Esophagus squamous epithelium (tissue), 5 donors: ENCODE results near the gene PTPN20. TPM values are rescaled to one million over a fixed set of nuclear protein-coding genes. Genes with fewer than 3 reads are reported as not detected.

ENCODE experiments used
- DNase-seq: peaks from one replicate; lab custom pipeline; 2025; lab: John Stamatoyannopoulos, UW
- H3K27ac ChIP-seq, 4 donors: fragments of 200-600 bp; sonication (generic); one replicate each; pipeline ENCODE4 v1.5.1; 2016 to 2019; ENCODE audit warnings: mild to moderate bottlenecking in 1 of 4
- H3K27me3 ChIP-seq, 4 donors: fragments of 200-600 bp; sonication (generic); 1 replicate in 3 of 4; 2 replicates in 1 of 4; pipeline versions ENCODE4 v1.5.1 to v1.6.0; 2017 to 2021; ENCODE audit warnings: antibody characterized with exemption in 1 of 4
- H3K36me3 ChIP-seq, 3 donors: fragments of 200-600 bp; sonication (generic); one replicate each; pipeline ENCODE4 v1.5.1; 2016 to 2019
- H3K4me1 ChIP-seq, 3 donors: fragments of 200-600 bp; sonication (generic); one replicate each; pipeline ENCODE4 v1.5.1; 2017 to 2019
- H3K4me3 ChIP-seq, 4 donors: fragments of 200-600 bp; sonication (generic); 1 replicate in 3 of 4; 2 replicates in 1 of 4; pipeline ENCODE4 v1.5.1; 2016 to 2019; ENCODE audit warnings: mild to moderate bottlenecking in 2 of 4, moderate library complexity in 1 of 4
- H3K9me3 ChIP-seq, 3 donors: fragments of 200-600 bp; sonication (generic); one replicate each; pipeline ENCODE4 v1.5.1; 2016 to 2019
- CTCF ChIP-seq, 6 experiments: fragments of 450-650 bp in 4 of 6; fragments of 200-600 bp in 2 of 6; sonication (generic) in 2 of 6; IDR thresholded peaks; one replicate each; pipeline ENCODE4 v1.5.1; 2016 to 2019; ENCODE audit warnings: antibody characterized with exemption in 6 of 6, mild to moderate bottlenecking in 4 of 6, moderate library complexity in 4 of 6
- POLR2A ChIP-seq, 4 donors: fragments of 450-650 bp; IDR thresholded peaks; one replicate each; pipeline ENCODE4 v1.6.1; 2017; ENCODE audit warnings: antibody characterized with exemption in 4 of 4, mild to moderate bottlenecking in 4 of 4, moderate library complexity in 3 of 4
- WGBS, 2 donors: methylation state at CpG; one replicate each; pipeline ENCODE4 v1.1.5; 2018; 5-methylcytosine and 5-hydroxymethylcytosine counted together
- intact Hi-C: fragments of 100-400 bp; cut with DNase I; formaldehyde crosslinking; loops from one replicate; pipeline ENCODE4 v1.15.0; 2022
- total RNA-seq, 4 donors: library from RNA; depleted of rRNA; stranded (reverse); fragments of >200 nt; gene quantifications; one replicate each; pipeline ENCODE4 v1.1.0, GENCODE V29; 2016
- donor health status: DM: yes; HTN: yes; CAD: no.

The PTPN20 gene
- total RNA-seq, 4 donors from 2014 or later = 1.8 to 7.5 (median 5.0) TPM

DNA sequence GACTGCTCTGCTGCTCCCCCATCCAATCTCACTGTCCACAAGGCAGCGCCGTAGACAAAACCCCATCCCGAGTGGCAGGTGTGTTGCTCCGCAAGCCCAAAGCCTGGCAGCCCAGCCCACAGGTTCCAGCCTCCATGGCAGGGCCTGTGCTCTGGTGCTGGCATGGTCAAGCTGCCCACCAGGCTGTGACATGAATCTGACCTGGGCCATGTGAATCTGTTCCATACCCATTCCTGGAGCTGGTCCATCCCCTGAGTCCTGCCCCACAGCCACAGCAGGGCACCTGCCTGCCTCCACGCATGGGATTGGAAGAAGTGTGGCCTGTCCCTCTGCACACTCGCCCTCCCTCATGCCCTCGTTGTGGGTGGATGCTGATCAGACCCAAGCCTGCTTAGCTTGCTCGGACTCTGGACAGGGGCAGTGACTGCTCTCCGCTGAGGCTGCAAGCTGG lies 128.8 kb downstream of the PTPN20 start:
- Histone ChIP-seq H3K4me3 (no peak overlapping the region), H3K36me3 (no peaks in the 10 kb centered on the region), H3K9me3 (no peaks in the 10 kb centered on the region), H3K27ac (no peak overlapping the region), H3K27me3 (peaks cover 0 to 7% (median 0%) of the 10 kb centered on the region in 4 donors), H3K4me1 (no peaks in the 10 kb centered on the region)
- TF ChIP-seq POLR2A (IDR thresholded peaks at IDR 0.05) (no peak), CTCF (IDR thresholded peaks at IDR 0.05) (no peak)
- DNase-seq = no peak
- intact Hi-C loops = no loop called here
- 84% methylated on average over 8 of the region's 9 CpGs; no CpG with 5 or more reads in 1 of the 2 donors for WGBS, 2 donors

- Histone ChIP-seq H3K4me1 (no peaks in the 10 kb centered on the region), H3K9me3 (no peaks in the 10 kb centered on the region), H3K36me3 (no peaks in the 10 kb centered on the region), H3K27ac (no peak overlapping the region), H3K4me3 (no peak overlapping the region), H3K27me3 (peaks cover 0 to 7% (median 0%) of the 10 kb centered on the region in 4 donors)
- intact Hi-C loops = no loop called here
- TF ChIP-seq POLR2A (IDR thresholded peaks at IDR 0.05) = no peak
- no peak for TF ChIP-seq CTCF (IDR thresholded peaks at IDR 0.05)
- no peak for DNase-seq
- WGBS, 2 donors = 70 to 83% methylated on average over 4 of the region's 4 CpGs
These were observed 129.5 kb downstream of the PTPN20 start for GRCh38 chr10:47040681-47041080.

- no peaks in the 10 kb centered on the region for H3K4me1 ChIP-seq
- peak overlapping the region in 1 of 4 donors; percentile 17 for H3K27ac ChIP-seq
- H3K9me3 ChIP-seq = no peaks in the 10 kb centered on the region
- no peak for DNase-seq
- no peak overlapping the region for H3K4me3 ChIP-seq
- no peaks in the 10 kb centered on the region for H3K36me3 ChIP-seq
- TF ChIP-seq POLR2A (IDR thresholded peaks at IDR 0.05) (no peak), CTCF (IDR thresholded peaks at IDR 0.05) (no peak)
- 70 to 71% methylated on average over 4 of the region's 4 CpGs for WGBS, 2 donors
- H3K27me3 ChIP-seq = peaks cover 0 to 4% (median 0%) of the 10 kb centered on the region in 4 donors
- intact Hi-C loops = no loop called here
These were observed 130.4 kb downstream of the PTPN20 start for GRCh38 chr10:47041396-47042198.

DNA sequence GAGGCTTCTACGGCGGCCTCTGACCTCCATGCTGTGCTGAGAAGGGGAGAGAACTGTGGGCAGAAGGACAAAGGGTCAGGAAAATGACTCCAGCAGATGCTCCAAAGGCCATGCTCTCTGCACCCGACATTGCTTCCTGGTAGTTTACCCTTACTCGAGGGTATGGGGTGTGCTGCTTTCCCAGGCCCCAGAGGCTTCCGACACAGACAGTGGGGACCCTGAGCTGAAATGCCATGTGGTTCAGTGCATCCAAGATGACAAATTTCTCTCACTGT lies 130.9 kb downstream of the PTPN20 start:
- TF ChIP-seq CTCF (IDR thresholded peaks at IDR 0.05) (no peak), POLR2A (IDR thresholded peaks at IDR 0.05) (no peak)
- 72 to 87% methylated on average over 3 to 5 of the region's 5 CpGs for WGBS, 2 donors
- Histone ChIP-seq H3K9me3 (no peaks in the 10 kb centered on the region), H3K4me3 (no peak overlapping the region), H3K27me3 (no peaks in the 10 kb centered on the region), H3K27ac (no peak overlapping the region), H3K4me1 (no peaks in the 10 kb centered on the region), H3K36me3 (no peaks in the 10 kb centered on the region)
- intact Hi-C loops = no loop called here
- DNase-seq = no peak
